ENCODE measurements around the gene ADORA2B. TPM values are rescaled to one million over a fixed set of nuclear protein-coding genes. Genes with fewer than 3 reads are reported as not detected.

ADORA2B gene
- 14.2 and 18.4 TPM in 2 replicates for total RNA-seq

GRCh38 chr17:15944759-15945526 is at the start of gene ADORA2B:
TSS of gene ADORA2B (plus strand) at chr17:15945130. CDS start at chr17:15945249, 119 bp downstream.

DNA sequence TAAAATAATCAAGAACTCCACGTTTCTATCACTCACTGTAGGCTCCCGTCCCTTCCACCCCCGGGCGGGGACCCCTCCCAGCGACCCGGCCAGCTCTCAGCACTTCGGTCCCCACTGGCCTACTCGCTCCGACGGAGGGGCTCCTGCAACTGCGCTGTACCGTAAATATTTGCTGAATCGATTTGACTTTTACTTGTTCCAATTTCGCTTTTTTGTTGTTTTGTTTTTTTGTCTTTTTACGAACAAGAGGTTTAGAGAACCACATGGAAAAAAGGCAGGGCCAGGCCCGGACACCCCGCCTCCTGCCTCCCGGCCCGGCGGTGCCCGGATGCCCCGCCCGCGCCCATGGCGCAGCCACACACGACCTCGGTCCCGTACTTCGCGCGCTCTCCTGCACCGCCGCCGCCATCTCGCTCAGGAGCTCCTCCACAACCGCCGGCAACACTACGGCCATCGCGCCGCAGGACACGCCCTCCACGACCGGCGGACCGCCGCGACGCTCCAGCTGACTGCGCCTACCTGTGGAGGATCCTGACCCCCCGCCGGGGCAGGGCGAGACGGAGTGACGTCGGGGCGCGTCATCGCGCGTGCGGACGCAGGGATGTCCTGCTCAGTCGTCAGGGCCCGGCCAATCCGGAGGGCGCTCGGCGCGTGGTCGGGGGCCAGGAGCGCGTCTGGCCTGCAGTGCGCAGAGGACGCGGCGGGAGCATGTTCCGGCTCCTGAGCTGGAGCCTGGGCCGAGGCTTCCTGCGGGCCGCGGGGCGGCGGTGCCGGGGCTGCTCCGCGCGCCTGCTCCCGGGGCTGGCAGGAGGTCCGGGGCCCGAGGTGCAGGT is 54.4 kb downstream of the ADORA2B start, which contains the start of the genes TTC19 and ZSWIM7:
TTC19 (plus strand) TSS at position 684 of the 833 bp plus-strand sequence; CDS start at position 709, 25 bp downstream.
ZSWIM7 (minus strand) TSS at position 564 of the 833 bp plus-strand sequence; CDS start at position 454, 110 bp downstream.

Other genes starting within 250 kb of the ADORA2B start
- 38.3 and 64.9 TPM in 2 replicates for gene ZNF286A, start 245.4 kb upstream of the ADORA2B start, total RNA-seq
- under 0.01 and 0.18 TPM in 2 replicates for gene TBC1D26, start 212.8 kb upstream of the ADORA2B start, total RNA-seq
- gene ZSWIM7, start 54.6 kb downstream of the ADORA2B start, total RNA-seq: 8.3 and 14.6 TPM in 2 replicates
- gene TTC19, start 54.7 kb downstream of the ADORA2B start, total RNA-seq: 24.6 and 41.3 TPM in 2 replicates

All from smooth muscle cell of the umbilical artery (primary cell).